ENCODE data around the gene SAP30.

DNA sequence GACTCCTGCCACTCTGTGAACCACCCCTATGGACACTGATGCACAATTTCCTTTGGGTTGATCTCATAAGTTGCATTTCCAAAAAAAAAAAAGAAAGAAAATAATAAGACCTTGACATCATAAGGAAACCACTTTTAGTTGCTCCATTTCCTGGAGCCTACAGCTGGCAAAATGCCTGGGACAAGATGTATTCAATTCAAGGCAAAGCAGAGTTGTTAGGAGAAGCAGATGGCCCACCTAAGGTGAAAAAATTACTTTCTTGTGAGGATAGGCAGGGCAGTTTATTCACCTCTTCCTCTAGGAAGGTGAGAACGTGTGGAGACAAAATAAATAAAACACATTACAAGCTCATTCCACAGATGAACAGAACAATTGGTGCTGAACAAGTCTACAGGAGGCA is 42.3 kb downstream of the SAP30 start:
- TF ChIP-seq, protein P1, sequence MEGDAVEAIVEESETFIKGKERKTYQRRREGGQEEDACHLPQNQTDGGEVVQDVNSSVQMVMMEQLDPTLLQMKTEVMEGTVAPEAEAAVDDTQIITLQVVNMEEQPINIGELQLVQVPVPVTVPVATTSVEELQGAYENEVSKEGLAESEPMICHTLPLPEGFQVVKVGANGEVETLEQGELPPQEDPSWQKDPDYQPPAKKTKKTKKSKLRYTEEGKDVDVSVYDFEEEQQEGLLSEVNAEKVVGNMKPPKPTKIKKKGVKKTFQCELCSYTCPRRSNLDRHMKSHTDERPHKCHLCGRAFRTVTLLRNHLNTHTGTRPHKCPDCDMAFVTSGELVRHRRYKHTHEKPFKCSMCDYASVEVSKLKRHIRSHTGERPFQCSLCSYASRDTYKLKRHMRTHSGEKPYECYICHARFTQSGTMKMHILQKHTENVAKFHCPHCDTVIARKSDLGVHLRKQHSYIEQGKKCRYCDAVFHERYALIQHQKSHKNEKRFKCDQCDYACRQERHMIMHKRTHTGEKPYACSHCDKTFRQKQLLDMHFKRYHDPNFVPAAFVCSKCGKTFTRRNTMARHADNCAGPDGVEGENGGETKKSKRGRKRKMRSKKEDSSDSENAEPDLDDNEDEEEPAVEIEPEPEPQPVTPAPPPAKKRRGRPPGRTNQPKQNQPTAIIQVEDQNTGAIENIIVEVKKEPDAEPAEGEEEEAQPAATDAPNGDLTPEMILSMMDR (IDR thresholded peaks at IDR 0.05): no peak
- no peak for TF ChIP-seq POLR2A (IDR thresholded peaks at IDR 0.05)
- TF ChIP-seq EP300 (IDR thresholded peaks at IDR 0.05): no peak
